ENCODE data around the gene DNAJC21.
"Not testable (repeated sequence)": the region's sequence is repeated elsewhere in the genome, so short reads cannot be mapped to it uniquely, and the experiment has no call there.

The DNAJC21 gene

GRCh38 chr5:34923694-34924461, 5.5 kb upstream of the DNAJC21 start:
- DNase-seq (ENCODE audit: low spot score) = peak; percentile 67

GRCh38 chr5:34924462-34924765, 4.9 kb upstream of the DNAJC21 start:
- no peak for DNase-seq (ENCODE audit: low spot score)

- no peak for DNase-seq (ENCODE audit: low spot score)
Measured at GRCh38 chr5:34926318-34926888, 3.0 kb upstream of the DNAJC21 start.

GRCh38 chr5:34927785-34928184, 1.6 kb upstream of the DNAJC21 start:
- DNase-seq (ENCODE audit: low spot score) = no peak

GRCh38 chr5:34928267-34928666, 1.1 kb upstream of the DNAJC21 start:
- no peak for DNase-seq (ENCODE audit: low spot score)

GRCh38 chr5:34929720-34930461, 532 bp downstream of the DNAJC21 start:
- DNase-seq (ENCODE audit: low spot score) = peak; percentile 77

- no peak for DNase-seq (ENCODE audit: low spot score)
Measured at GRCh38 chr5:34930462-34930844, 1.1 kb downstream of the DNAJC21 start.

- DNase-seq (ENCODE audit: low spot score) = no peak
Measured at GRCh38 chr5:34930870-34931269, 1.5 kb downstream of the DNAJC21 start.

GRCh38 chr5:34932947-34933346, 3.6 kb downstream of the DNAJC21 start:
- no peak for DNase-seq (ENCODE audit: low spot score)

GRCh38 chr5:34941936-34942335, 12.6 kb downstream of the DNAJC21 start:
- DNase-seq (ENCODE audit: low spot score) = no peak

GRCh38 chr5:34944044-34944443, 14.7 kb downstream of the DNAJC21 start:
- no peak for DNase-seq (ENCODE audit: low spot score)

GRCh38 chr5:34944460-34945047, 15.2 kb downstream of the DNAJC21 start:
- DNase-seq (ENCODE audit: low spot score) = no peak

- peak; percentile 10 for DNase-seq (ENCODE audit: low spot score)
Measured at GRCh38 chr5:34957321-34957720, 28.0 kb downstream of the DNAJC21 start.

- peak; percentile 67 for DNase-seq (ENCODE audit: low spot score)
Measured at GRCh38 chr5:34957857-34958690, 28.7 kb downstream of the DNAJC21 start.

- peak; percentile 35 for DNase-seq (ENCODE audit: low spot score)
Measured at GRCh38 chr5:34959323-34959722, 30.0 kb downstream of the DNAJC21 start.

GRCh38 chr5:34967540-34967939, 38.2 kb downstream of the DNAJC21 start:
- no peak for DNase-seq (ENCODE audit: low spot score)

GRCh38 chr5:34968258-34968657, 38.9 kb downstream of the DNAJC21 start:
- no peak for DNase-seq (ENCODE audit: low spot score)

- no peak for DNase-seq (ENCODE audit: low spot score)
Measured at GRCh38 chr5:34970552-34970951, 41.2 kb downstream of the DNAJC21 start.

- DNase-seq (ENCODE audit: low spot score) = not testable (repeated sequence)
Measured at GRCh38 chr5:34971655-34972054, 42.3 kb downstream of the DNAJC21 start.

GRCh38 chr5:34976347-34976746, 47.0 kb downstream of the DNAJC21 start:
- DNase-seq (ENCODE audit: low spot score) = no peak

- DNase-seq (ENCODE audit: low spot score) = no peak
Measured at GRCh38 chr5:34977934-34978613, 48.7 kb downstream of the DNAJC21 start.
